IgD-negative memory B cell (primary cell): ENCODE data around the gene SARS1. TPM values are rescaled to one million over a fixed set of nuclear protein-coding genes. Genes with fewer than 3 reads are reported as not detected.
"Not testable (repeated sequence)": the region's sequence is repeated elsewhere in the genome, so short reads cannot be mapped to it uniquely, and the experiment has no call there.

Experiments
- H3K27ac Mint-ChIP-seq, 3 donors: one replicate each; pipeline ENCODE4 v1.8.0; 2020 to 2022; ENCODE audit warnings: mild to moderate bottlenecking in 3 of 3, mixed read lengths in 3 of 3, moderate library complexity in 1 of 3
- H3K27me3 Mint-ChIP-seq: one replicate; pipeline ENCODE4 v1.8.0; 2021; ENCODE audit warnings: mixed read lengths
- H3K36me3 Mint-ChIP-seq: one replicate; pipeline ENCODE4 v1.8.0; 2020; ENCODE audit warnings: mild to moderate bottlenecking, mixed read lengths
- H3K4me1 Mint-ChIP-seq, 3 donors: one replicate each; pipeline ENCODE4 v1.8.0; 2020 to 2022; ENCODE audit warnings: mixed read lengths in 3 of 3, mild to moderate bottlenecking in 1 of 3
- H3K4me3 Mint-ChIP-seq, 4 donors: one replicate each; pipeline ENCODE4 v1.8.0; 2020 to 2022; ENCODE audit warnings: mild to moderate bottlenecking in 4 of 4, mixed read lengths in 4 of 4, moderate library complexity in 3 of 4
- H3K9me3 Mint-ChIP-seq, 3 donors: one replicate each; pipeline ENCODE4 v1.8.0; 2020 to 2021; ENCODE audit warnings: mixed read lengths in 3 of 3, mild to moderate bottlenecking in 1 of 3
- polyA plus RNA-seq: library from polyadenylated mRNA; unstranded; fragments of 300-500 nt; fragmentation: Illumina TruSeq; gene quantifications from one replicate; pipeline ENCODE4 v1.2.3, GENCODE V29; 2021

Gene SARS1
- polyA plus RNA-seq, 1 donor from 2014 or later = 127 TPM

DNA sequence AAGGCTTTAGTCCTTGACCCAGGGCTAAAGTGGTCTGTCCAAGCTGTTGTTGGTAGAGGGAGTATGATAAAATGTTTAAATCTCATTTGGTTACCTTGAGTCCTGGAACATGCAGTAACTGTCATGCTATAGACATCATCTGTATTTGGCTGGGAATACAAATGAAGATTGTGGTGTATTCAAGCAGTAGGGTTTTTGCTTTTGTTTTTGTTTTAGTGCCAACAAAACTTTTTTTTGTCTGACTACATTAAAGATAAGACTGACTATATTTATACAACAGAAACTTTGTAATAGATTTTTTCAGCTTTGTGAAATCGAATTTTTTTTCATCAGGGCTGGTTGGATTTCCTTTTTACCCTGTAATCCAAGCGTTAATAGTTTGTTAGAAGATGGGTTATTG is 7.4 kb upstream of the SARS1 start:
- no peaks in the 10 kb centered on the region for H3K9me3 Mint-ChIP-seq
- H3K27ac Mint-ChIP-seq = no peak overlapping the region
- H3K36me3 Mint-ChIP-seq = no peaks in the 10 kb centered on the region
- no peaks in the 10 kb centered on the region for H3K27me3 Mint-ChIP-seq
- H3K4me1 Mint-ChIP-seq = peaks cover 0 to 8% (median 5%) of the 10 kb centered on the region in 3 donors
- no peak overlapping the region for H3K4me3 Mint-ChIP-seq

DNA sequence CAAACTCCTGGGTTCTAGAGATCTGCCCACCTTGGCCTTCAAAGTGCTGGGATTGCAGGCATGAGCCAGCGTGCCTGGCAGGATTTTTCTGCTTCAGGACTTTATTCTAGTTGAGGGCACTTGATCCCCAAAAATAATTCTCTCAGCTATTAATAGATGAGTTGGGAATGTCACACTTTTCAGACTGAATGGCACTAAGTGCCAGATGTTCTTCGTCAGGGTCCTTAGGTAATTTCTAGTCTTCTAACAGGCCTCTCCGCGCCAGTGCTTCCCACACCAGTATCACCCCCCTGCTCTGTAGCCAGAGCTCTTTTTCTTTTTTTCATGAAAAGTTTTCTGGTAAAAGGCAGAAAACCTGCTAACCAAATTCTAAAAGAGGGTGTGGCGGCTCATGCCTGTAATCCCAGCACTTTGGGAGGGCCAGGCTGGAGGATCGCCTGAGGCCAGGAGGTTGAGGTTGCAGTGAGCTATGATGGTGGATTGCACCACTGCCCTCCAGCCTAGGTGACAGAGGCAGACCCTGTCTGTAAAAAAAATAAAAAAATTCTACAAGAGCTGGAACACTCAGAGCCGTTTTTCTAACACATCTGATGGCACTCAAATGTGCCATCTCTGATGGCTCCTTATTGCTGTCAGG is 6.1 kb upstream of the SARS1 start:
- H3K27ac Mint-ChIP-seq = no peak overlapping the region
- H3K36me3 Mint-ChIP-seq = no peaks in the 10 kb centered on the region
- no peak overlapping the region for H3K4me3 Mint-ChIP-seq
- no peaks in the 10 kb centered on the region for H3K9me3 Mint-ChIP-seq
- peaks cover 0 to 8% (median 5%) of the 10 kb centered on the region in 3 donors for H3K4me1 Mint-ChIP-seq
- no peaks in the 10 kb centered on the region for H3K27me3 Mint-ChIP-seq

DNA sequence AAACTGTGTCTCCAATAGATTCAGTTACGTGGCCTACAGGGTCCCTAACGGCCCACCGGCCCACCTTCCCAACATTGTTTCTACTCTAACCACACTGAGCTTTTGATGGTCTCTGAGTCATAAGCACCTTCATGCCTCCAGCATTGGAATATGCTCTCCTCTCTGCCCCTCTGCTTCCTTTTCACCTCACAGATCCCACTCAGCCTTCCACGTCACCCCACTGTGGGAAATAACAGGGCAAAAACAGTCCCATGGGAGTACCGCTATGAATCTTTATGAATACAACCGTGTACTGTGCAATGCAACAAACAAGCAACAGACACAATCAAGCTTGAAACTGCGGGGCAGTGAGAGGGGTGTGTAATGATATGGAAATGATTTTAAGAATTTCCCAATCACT is 5.3 kb upstream of the SARS1 start:
- H3K4me1 Mint-ChIP-seq = peaks cover 0 to 8% (median 5%) of the 10 kb centered on the region in 3 donors
- H3K36me3 Mint-ChIP-seq = no peaks in the 10 kb centered on the region
- no peaks in the 10 kb centered on the region for H3K9me3 Mint-ChIP-seq
- H3K27ac Mint-ChIP-seq = no peak overlapping the region
- no peaks in the 10 kb centered on the region for H3K27me3 Mint-ChIP-seq
- H3K4me3 Mint-ChIP-seq = no peak overlapping the region

DNA sequence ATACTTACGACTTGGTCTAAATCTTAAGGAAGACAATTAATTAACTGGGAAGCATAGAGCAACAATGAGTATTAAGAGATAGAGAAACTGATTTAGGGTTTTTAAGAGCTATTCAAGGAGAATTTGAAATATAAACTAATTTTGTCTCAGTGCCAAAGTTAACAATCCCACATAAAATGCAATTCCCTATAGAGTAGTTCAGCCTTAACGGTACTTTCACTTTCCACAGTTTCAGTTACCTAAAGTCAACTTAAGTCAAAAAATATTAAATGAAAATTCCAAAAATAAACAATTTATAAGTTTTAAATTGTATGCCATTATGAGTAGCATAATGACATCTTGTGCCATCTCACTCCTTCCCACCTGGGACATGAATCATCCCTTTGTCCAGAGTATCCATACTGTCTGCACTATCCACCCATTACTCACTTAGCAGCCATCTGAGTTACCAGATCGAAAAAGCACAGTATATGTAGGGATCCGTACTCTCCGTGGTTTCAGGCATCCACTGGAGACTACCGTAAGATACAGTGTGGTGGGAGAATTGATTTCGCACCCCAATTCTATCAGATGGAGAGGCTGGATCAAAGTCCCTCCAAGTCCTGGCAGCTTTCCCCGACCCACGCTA is 4.8 kb upstream of the SARS1 start:
- Mint-ChIP-seq H3K27ac (no peak overlapping the region), H3K4me1 (peaks cover 1 to 8% (median 5%) of the 10 kb centered on the region in 3 donors), H3K9me3 (no peaks in the 10 kb centered on the region), H3K4me3 (peak overlapping the region in 1 of 4 donors; percentile 28), H3K27me3 (no peaks in the 10 kb centered on the region), H3K36me3 (no peaks in the 10 kb centered on the region)

DNA sequence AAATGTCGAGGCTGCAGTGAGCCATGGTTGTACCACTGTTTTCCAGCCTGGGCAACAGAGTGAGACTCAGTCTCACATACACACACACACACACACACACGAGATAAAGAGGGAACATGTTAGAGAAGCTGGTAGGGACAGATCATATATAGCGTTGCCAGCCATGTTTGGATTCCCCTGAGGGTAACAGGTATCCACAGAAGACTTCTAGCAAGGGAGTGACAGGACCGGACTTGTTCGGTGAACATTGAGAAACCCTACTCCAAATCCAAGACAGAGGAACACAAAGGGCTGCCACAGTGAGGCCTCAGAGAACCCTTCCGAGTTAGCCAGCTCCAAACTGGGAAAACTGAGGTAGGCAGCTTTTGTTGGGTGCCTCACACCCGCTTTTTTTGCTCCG is 3.7 kb upstream of the SARS1 start:
- Mint-ChIP-seq H3K4me1 (peaks cover 12 to 13% (median 12%) of the 10 kb centered on the region in 3 donors), H3K27me3 (no peaks in the 10 kb centered on the region), H3K4me3 (peak overlapping the region in 1 of 4 donors; percentile 28), H3K36me3 (peaks cover 2% of the 10 kb centered on the region), H3K27ac (no peak overlapping the region), H3K9me3 (no peaks in the 10 kb centered on the region)

DNA sequence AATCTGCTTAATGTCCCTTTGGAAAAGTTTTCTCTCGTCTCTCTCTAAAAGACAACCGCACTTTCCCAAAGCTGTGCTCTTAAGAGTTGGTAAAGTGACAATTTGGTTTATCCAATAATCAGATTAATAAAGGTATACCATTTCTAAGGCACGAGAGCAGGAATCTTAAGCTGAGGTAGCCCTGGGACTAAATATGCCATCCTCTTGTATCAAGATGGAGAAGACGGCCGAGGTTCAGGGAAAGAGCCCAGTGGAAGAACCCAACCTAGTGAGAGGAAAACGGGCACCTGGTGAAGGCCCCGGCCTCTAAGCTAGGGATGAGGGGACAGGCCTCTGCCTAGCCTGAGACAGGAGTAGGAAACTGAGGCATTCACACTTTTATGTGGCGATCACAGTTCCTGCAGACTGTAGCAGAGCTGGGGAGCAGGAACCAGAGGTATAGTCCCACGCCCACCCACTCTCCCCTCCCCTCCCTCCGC is 334 bp upstream of the SARS1 start:
- H3K27me3 Mint-ChIP-seq = no peaks in the 10 kb centered on the region
- H3K27ac Mint-ChIP-seq = peak overlapping the region; percentile 95 to 98 (median 96)
- H3K4me1 Mint-ChIP-seq = peaks cover 27 to 30% (median 29%) of the 10 kb centered on the region in 3 donors
- peaks cover 2% of the 10 kb centered on the region for H3K36me3 Mint-ChIP-seq
- H3K4me3 Mint-ChIP-seq = peak overlapping the region; percentile 95 to 99 (median 98)
- H3K9me3 Mint-ChIP-seq = no peaks in the 10 kb centered on the region

DNA sequence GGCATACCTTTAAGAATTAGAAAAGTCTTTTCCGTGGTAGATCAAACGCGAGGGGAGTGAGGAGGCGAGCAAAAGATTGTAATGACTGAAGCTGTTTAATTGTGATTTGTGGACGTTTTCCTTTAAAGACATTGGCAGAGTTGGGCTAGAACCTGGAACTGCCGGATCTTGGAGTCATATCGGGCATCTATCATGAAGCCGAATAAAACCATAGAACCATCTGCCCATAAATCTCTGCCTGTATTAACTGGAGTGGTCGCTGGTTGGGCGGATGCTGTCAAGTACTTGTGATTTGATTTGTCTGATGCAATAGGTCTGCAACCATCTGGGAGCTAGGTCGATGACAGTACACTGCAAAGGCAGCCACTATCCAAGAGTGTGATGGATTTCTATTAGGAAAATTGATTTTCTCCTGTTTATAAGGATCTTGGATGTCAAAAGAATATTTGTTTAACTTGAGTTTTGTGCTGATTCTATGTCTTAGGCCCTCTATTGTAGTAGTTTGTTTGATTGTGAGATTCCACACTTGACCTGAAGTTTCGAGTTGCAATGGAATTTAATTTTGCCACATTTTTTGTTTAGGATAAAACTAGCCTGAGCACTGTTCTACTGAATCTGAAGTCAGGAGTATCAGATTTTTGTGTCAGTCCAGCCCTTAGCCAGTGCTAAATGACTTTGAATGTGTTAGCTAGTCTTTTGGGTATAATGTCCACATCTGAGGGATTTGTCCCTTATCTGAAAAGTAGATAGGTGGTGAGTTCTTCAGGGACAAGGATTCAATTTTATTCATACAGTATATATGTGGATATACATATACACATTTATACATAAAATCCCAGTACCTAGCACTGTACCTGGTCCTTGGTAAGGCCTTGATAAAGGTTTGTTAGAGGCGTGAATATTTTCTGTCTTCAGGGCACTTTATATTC is 1.2 kb downstream of the SARS1 start:
- Mint-ChIP-seq H3K27ac (peak overlapping the region; percentile 95 to 98 (median 96)), H3K4me1 (peaks cover 25 to 31% (median 30%) of the 10 kb centered on the region in 3 donors), H3K27me3 (no peaks in the 10 kb centered on the region), H3K4me3 (peak overlapping the region; percentile 95 to 99 (median 98)), H3K9me3 (no peaks in the 10 kb centered on the region), H3K36me3 (peaks cover 5% of the 10 kb centered on the region)

DNA sequence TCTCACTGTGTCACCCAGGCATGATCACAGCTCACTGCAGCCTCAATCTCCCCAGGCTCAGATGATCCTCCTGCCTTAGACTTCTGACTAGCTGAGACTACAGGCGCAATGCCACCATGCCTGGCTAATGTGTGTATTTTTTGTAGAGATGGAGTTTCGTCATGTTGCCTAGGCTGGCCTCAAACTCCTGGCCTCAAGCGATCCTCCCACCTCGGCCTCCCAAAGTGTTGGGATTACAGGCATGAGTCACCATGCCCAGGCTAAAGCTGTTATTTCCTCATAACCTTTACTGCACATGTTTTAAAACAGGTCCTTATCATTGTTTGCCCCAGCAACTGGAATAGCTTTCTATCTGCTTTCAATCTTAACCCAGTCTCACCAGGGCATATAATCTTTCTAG is 2.9 kb downstream of the SARS1 start:
- no peaks in the 10 kb centered on the region for H3K9me3 Mint-ChIP-seq
- peak overlapping the region in 1 of 3 donors; percentile 32 for H3K27ac Mint-ChIP-seq

DNA sequence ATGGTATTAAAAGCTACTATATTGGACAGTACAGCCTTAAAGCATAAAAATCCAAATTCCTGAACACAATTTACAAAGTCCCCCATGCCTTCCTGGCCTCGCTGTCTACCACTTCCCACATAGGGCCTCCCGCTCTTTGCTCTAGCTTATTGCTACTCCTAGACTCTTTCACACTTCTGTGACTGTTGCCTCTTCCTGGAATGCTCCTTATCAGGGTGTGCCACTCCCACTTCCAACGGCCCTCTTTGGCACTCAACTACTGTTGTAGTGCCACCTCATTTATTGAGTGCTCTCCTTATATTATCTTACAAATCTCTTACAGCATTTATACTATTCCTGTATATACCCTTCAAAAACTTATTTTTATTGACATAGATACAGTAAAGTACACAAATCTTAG is 4.8 kb downstream of the SARS1 start:
- Mint-ChIP-seq H3K4me1 (peaks cover 28 to 45% (median 42%) of the 10 kb centered on the region in 3 donors), H3K36me3 (peaks cover 8% of the 10 kb centered on the region), H3K9me3 (no peaks in the 10 kb centered on the region), H3K27me3 (no peaks in the 10 kb centered on the region), H3K4me3 (peak overlapping the region in 2 of 4 donors; percentile 6 to 85), H3K27ac (no peak overlapping the region)

More for the DNA sequence above, 2.9 kb downstream of the SARS1 start:
- Mint-ChIP-seq H3K4me1 (peaks cover 28 to 40% (median 35%) of the 10 kb centered on the region in 3 donors), H3K4me3 (peak overlapping the region in 3 of 4 donors; percentile 47 to 99 (median 95)), H3K36me3 (peaks cover 7% of the 10 kb centered on the region), H3K27me3 (no peaks in the 10 kb centered on the region)

DNA sequence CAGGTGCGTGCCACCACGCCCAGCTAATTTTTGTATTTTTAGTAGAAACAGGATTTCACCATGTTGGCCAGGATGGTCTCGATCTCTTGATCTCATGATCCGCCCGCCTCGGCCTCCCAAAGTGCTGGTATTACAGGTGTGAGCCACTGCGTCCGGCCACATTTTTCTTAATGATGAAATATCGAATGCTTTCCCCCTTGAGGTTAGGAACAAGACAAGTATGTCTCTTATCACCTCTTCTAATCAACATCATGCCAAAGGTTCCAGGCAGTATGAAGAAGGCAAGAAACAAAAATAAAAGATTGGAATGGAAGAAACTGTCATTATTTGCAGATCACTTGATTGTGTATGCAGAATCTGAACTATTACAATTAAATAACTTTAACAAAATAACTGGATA is 7.5 kb downstream of the SARS1 start:
- peaks cover 11 to 33% (median 33%) of the 10 kb centered on the region in 3 donors for H3K4me1 Mint-ChIP-seq

DNA sequence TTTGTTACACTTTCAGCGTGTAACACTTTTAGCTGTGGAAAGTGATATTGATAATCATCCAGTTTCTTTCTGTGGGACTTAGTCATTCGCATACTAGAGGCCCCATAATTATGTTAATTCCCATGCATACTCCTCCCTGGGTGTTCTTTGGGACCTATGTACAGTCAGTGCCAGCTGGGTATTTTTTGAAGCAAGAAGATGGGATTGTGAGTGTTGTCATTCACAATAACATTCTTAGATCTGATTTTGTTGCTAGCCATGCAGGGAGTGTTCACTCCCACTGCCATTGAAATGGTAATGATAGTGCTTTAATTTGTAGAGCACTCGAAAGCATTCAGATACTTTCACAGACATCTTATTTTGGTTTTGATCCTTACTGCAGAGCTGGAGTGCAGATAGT is 11.6 kb downstream of the SARS1 start:
- Mint-ChIP-seq H3K4me3 (no peak overlapping the region), H3K27me3 (no peaks in the 10 kb centered on the region), H3K36me3 (peaks cover 5% of the 10 kb centered on the region), H3K4me1 (peaks cover 9 to 22% (median 20%) of the 10 kb centered on the region in 3 donors), H3K9me3 (no peaks in the 10 kb centered on the region), H3K27ac (no peak overlapping the region)

More for the DNA sequence above, 7.5 kb downstream of the SARS1 start:
- not testable (repeated sequence) for H3K36me3 Mint-ChIP-seq, H3K9me3 Mint-ChIP-seq, H3K27ac Mint-ChIP-seq, H3K4me3 Mint-ChIP-seq, H3K27me3 Mint-ChIP-seq

DNA sequence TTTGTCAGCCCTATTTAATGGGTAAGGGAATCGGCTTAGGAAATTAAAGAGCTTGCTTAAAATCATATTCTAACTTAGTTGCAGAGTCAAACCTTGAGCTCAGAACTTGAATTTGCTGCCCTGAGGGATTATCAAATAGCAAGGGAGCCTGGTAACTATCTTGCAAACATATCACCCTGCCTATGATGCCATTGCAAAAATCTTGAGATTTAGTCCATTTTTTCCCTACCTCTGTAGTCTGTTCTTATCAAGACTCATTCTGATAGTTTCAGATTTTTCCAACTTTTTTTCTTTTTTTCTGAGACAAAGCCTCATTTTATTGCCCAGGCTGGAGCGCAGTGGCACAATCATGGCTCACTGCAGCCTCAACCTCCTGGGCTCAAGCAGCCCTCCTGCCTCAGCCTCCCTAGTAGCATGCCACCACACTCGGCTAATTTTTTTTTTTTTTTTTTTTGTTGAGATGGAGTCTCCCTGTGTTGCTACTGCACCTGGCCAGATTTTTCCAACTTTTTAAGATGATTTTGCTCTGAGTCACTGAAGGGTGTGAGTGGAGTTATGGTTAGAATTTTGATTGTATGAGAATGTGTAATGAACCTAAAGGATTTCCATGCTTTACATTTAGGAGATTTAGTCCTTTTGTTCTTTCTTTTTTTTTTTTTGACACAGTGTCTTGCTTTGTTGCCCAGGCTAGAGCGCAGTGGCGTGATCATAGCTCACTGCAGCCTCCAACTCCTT is 12.2 kb downstream of the SARS1 start:
- H3K27ac Mint-ChIP-seq = peak overlapping the region in 1 of 3 donors; percentile 43
- peaks cover 9 to 20% (median 17%) of the 10 kb centered on the region in 3 donors for H3K4me1 Mint-ChIP-seq
- no peak overlapping the region for H3K4me3 Mint-ChIP-seq
- peaks cover 7% of the 10 kb centered on the region for H3K36me3 Mint-ChIP-seq
- no peaks in the 10 kb centered on the region for H3K27me3 Mint-ChIP-seq
- no peaks in the 10 kb centered on the region for H3K9me3 Mint-ChIP-seq

DNA sequence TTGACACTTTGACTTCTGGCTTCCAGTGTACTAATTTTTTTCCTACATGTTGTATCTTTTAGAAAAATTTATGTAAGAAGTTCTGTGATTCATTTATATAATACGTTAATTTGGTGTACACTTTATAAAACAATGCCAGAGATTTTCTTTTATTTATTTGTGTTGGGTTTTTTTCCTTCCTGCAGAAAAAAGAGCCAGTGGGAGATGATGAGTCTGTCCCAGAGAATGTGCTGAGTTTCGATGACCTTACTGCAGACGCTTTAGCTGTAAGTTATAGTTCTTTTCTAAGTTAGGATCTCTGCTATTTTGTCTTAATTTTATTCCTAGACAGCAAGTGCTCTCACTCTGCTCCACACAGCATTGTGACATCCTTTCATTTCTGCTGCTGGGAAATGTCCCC is 14.4 kb downstream of the SARS1 start:
- Mint-ChIP-seq H3K36me3 (peaks cover 6% of the 10 kb centered on the region), H3K27ac (no peak overlapping the region), H3K27me3 (no peaks in the 10 kb centered on the region), H3K9me3 (no peaks in the 10 kb centered on the region), H3K4me1 (peaks cover 5 to 12% (median 8%) of the 10 kb centered on the region in 3 donors), H3K4me3 (no peak overlapping the region)

DNA sequence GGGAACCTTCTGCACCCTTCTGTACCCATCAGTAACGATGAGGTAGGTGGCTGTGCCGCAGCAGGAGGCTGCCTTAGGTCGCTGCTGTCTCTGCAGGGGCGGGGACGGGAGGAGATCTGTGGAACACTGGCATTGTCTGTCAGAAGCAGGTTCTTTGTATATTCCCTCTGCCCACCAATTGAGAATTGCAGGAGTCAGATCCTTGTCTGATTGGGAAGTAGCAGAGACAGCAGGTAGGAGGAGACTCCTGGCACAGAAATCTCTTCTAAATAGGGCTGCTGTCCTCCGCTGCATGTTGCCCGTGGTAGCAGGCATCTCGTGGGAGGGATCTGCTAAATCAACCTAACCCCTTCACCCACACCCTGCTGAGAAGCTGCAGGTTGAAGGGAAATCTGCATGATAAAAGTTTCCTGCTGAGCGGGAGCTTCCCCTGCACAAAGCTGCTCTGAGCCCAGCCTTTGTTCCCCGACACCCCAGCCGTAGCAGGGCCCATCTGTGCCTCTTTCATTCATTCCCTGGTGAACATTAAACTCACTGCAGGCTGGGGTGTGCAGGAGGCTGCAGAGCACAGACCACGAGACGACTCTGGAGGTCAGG is 15.9 kb downstream of the SARS1 start:
- peaks cover 5 to 8% (median 6%) of the 10 kb centered on the region in 3 donors for H3K4me1 Mint-ChIP-seq
- H3K9me3 Mint-ChIP-seq = no peaks in the 10 kb centered on the region
- peaks cover 6% of the 10 kb centered on the region for H3K36me3 Mint-ChIP-seq
- H3K27me3 Mint-ChIP-seq = no peaks in the 10 kb centered on the region
- peak overlapping the region in 1 of 4 donors; percentile 17 for H3K4me3 Mint-ChIP-seq
- H3K27ac Mint-ChIP-seq = no peak overlapping the region
